Heart left ventricle (tissue), 16 donors: ENCODE measurements around the gene NACAD. TPM values are rescaled to one million over a fixed set of nuclear protein-coding genes. Genes with fewer than 3 reads are reported as not detected.

Experiments used
- ATAC-seq, 4 donors: fragments of 200-7000 bp; cut with Tn5 transposase; one replicate each; pipeline ENCODE4 v1.9.1; 2020 to 2022; ENCODE audit warnings: moderate library complexity in 4 of 4, mild to moderate bottlenecking in 3 of 4, moderate number of reproducible peaks in 1 of 4
- DNase-seq, 5 donors: peaks; one replicate each; pipeline ENCODE4 v3.0.0-alpha.2; 2020
- H3K27ac ChIP-seq, 12 donors: fragments of 200-600 bp; sonication (generic) in 4 of 12; one replicate each; pipeline versions ENCODE4 v1.5.0 to v1.8.0; 2016 to 2022; ENCODE audit warnings: mild to moderate bottlenecking in 2 of 12
- H3K27me3 ChIP-seq, 9 donors: fragments of 200-600 bp; sonication (generic) in 2 of 9; one replicate each; pipeline versions ENCODE4 v1.5.1 to v1.8.0; 2016 to 2022; ENCODE audit warnings: mild to moderate bottlenecking in 3 of 9
- H3K36me3 ChIP-seq, 9 donors: fragments of 200-600 bp; sonication (generic) in 2 of 9; one replicate each; pipeline versions ENCODE4 v1.5.0 to v1.8.0; 2018 to 2022; ENCODE audit warnings: mild to moderate bottlenecking in 2 of 9
- H3K4me1 ChIP-seq, 12 donors: fragments of 200-600 bp; sonication (generic) in 4 of 12; one replicate each; pipeline versions ENCODE4 v1.5.0 to v1.8.0; 2016 to 2022; ENCODE audit warnings: mild to moderate bottlenecking in 3 of 12
- H3K4me3 ChIP-seq, 12 donors: fragments of 200-600 bp; sonication (generic) in 4 of 12; one replicate each; pipeline versions ENCODE4 v1.5.0 to v1.8.0; 2017 to 2022; ENCODE audit warnings: mild to moderate bottlenecking in 9 of 12, moderate library complexity in 4 of 12
- H3K9me3 ChIP-seq, 12 donors: fragments of 200-600 bp; sonication (generic) in 4 of 12; one replicate each; pipeline versions ENCODE4 v1.5.0 to v1.8.0; 2016 to 2022; ENCODE audit warnings: mild to moderate bottlenecking in 1 of 12
- POLR2A ChIP-seq, 2 donors: fragments of 450-650 bp; IDR thresholded peaks; one replicate each; pipeline ENCODE4 v1.6.1; 2017; ENCODE audit warnings: antibody characterized with exemption in 2 of 2, mild to moderate bottlenecking in 2 of 2, moderate library complexity in 2 of 2
- WGBS, 4 donors: extraction: QIAGEN DNeasy Blood & Tissue Kit in 2 of 4; methylation state at CpG; one replicate each; pipeline versions ENCODE4 v1.1.5 to v1.1.7; 2013 to 2018; 5-methylcytosine and 5-hydroxymethylcytosine counted together
- intact Hi-C, 10 donors: fragments of 100-400 bp; cut with DNase I; formaldehyde crosslinking; loops; one replicate each; pipeline versions ENCODE4 v1.11.1 to v1.14.2; 2022
- polyA plus RNA-seq, 2 donors: library from polyadenylated mRNA; stranded (reverse); fragments of 200-250 nt; gene quantifications; one replicate each; pipeline ENCODE4 v1.2.3, GENCODE V29; 2013
- total RNA-seq, 9 donors: library from RNA; depleted of rRNA in 2 of 9; stranded (reverse); fragments of >200 nt in 2 of 9; fragmentation: NEBNext Ultra II Directional in 3 of 9; extraction: Animal tissue kit (Norgen Biotek cat#: 25700) in 3 of 9; gene quantifications; one replicate each; pipeline versions ENCODE4 v1.1.0 to v1.2.4, GENCODE V29; 2016 to 2023
- TF ChIP-seq, protein P1 (sequence below), 12 donors: fragments of 200-600 bp; sonication (generic) in 4 of 12; IDR thresholded peaks; one replicate each; pipeline versions ENCODE4 v1.5.0 to v1.8.0; 2018 to 2022; ENCODE audit warnings: antibody characterized with exemption in 12 of 12, mild to moderate bottlenecking in 5 of 12
- donor health status: ischemic (EF 13 %, LVEDD 7.1; RV severe dilation, severe dysfunction).
- donor health status: healthy with polysubstance abuse.
- donor health status: DM: no; HTN: yes; CAD: no.
- donor health status: DM: no; HTN: no; CAD: no.
- donor health status: ischemic (EF 25% LVEDD 6.9; RV normal size, moderate dysfunction).
- donor health status: ischemic (EF 25% LVEDD 5.7; RV mildly dilated, moderate dysfunction).
- donor health status: healthy.
- donor health status: DM: yes; HTN: yes; CAD: no.
- donor health status: ischemic (EF 35%, LVEDD 5.7; RV mildly dilated, moderate dysfunction).
- donor health status: nonischemic (EF 11% LVEDD 7.7; RV severe dilation, severe dysfunction).
- donor health status: DM: yes; HTN: yes; CAD: no.
- donor health status: PGD.
- donor health status: ischemic (EF 29% LVEDD 5.4; RV normal size, mild dysfunction).
- donor health status: nonischemic (EF 23%, LVEDD 6.1; RV moderate dilation, normal function).

The NACAD gene
- total and polyA plus RNA-seq, 11 donors = 1.9 to 16.3 (median 5.3) TPM

DNA sequence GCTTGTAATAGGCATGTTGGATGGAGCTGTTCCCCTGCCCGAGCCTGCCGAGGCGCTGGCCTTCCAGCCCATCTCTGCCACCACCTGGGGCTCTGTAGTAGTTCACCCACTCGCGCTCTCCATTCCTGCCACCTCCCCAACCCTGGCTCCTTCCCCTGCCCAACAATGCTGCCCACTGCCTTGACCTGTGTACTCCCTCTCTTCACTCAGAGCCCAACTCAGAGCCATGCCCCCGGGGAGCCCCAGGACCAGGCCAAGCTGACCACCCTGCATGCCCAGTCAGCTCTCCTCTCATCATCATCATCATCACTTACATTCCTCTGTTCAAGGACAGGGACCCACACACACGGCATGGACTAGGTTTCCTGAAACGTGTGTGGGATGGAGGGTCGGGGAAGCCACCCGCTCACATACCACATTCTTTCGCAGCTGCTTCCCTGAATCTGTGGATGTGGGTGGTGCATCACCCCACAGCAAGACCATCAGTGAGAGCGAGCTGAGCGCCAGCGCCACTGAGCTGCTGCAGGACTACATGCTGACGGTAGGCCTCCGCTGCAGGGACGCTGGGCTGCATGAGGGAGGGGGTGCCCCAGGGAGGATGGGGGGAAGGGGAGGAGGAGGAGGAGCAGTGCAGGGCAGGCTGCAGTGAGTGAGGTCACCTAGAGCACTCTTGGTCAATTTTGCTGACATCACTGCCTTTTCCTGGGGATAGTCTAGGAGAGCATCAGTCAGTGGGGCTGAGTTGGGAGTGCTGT lies 15.6 kb downstream of the NACAD start:
- TF ChIP-seq POLR2A (IDR thresholded peaks at IDR 0.05) = no peak
- TF ChIP-seq, protein P1, sequence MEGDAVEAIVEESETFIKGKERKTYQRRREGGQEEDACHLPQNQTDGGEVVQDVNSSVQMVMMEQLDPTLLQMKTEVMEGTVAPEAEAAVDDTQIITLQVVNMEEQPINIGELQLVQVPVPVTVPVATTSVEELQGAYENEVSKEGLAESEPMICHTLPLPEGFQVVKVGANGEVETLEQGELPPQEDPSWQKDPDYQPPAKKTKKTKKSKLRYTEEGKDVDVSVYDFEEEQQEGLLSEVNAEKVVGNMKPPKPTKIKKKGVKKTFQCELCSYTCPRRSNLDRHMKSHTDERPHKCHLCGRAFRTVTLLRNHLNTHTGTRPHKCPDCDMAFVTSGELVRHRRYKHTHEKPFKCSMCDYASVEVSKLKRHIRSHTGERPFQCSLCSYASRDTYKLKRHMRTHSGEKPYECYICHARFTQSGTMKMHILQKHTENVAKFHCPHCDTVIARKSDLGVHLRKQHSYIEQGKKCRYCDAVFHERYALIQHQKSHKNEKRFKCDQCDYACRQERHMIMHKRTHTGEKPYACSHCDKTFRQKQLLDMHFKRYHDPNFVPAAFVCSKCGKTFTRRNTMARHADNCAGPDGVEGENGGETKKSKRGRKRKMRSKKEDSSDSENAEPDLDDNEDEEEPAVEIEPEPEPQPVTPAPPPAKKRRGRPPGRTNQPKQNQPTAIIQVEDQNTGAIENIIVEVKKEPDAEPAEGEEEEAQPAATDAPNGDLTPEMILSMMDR (IDR thresholded peaks at IDR 0.05) = no peak
- Histone ChIP-seq H3K27ac (no peak overlapping the region), H3K4me3 (no peak overlapping the region), H3K27me3 (no peaks in the 10 kb centered on the region), H3K36me3 (peaks cover 0 to 98% (median 93%) of the 10 kb centered on the region in 9 donors), H3K4me1 (peaks cover 0 to 9% (median 0%) of the 10 kb centered on the region in 12 donors), H3K9me3 (no peaks in the 10 kb centered on the region)
- intact Hi-C loops = loop anchor here in 1 of 10 donors (5.0 kb wide), 1 partner anchor 41 kb away; no protein-coding TSS in a partner anchor
- ATAC-seq (no peak), DNase-seq (no peak)
- 81 to 92% (median 86%) methylated on average over 17 of the region's 17 CpGs for WGBS, 4 donors

DNA sequence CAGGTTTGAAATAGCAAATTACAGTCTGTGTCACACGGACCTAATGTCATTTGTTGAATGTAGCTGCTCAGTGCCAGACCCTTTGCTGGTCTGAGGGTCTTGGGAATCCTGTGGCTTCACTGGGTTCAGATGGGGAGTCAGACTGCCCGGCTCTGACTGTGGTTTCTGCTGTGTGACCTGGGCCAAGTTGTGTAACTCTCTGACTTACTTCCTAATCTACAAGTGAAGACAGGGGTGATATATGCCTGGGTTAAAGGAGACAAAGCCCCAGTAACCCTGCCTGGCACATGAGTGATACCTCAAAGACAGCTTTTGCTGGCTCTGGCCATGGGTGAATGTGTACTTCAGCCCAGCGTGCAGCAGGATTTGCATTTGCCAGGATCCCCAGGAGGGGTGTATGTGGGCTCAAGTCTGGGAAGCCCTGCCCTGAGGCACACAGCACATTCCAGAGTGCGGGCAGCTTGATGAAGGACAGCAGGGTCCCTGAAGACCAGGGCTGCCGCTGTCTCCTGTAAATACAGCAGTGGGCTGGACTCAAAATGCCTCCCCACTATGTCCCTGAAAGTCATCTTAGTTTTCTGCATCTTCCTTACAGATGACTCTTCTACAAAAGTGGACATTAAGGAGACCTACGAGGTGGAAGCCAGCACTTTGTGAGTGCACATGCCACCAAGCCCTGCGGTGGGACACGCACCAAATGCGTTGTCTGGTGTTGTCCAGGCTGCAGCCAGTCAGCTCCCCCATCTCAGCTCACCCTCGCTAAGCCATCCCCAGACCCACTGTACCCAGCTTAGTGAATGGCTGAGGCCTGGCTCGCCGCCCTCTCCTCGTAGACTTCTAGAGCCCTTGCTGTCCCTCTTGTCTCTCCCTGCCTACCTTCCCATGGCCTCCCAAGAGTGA lies 16.4 kb downstream of the NACAD start:
- Histone ChIP-seq H3K9me3 (no peaks in the 10 kb centered on the region), H3K4me1 (peaks cover 0 to 9% (median 0%) of the 10 kb centered on the region in 12 donors), H3K27me3 (no peaks in the 10 kb centered on the region), H3K4me3 (no peak overlapping the region), H3K27ac (no peak overlapping the region), H3K36me3 (peaks cover 0 to 100% (median 97%) of the 10 kb centered on the region in 9 donors)
- intact Hi-C loops = loop anchor here in 1 of 10 donors (5.0 kb wide), 1 partner anchor 40 kb away; no protein-coding TSS in a partner anchor
- no peak for DNase-seq
- no peak for ATAC-seq
- TF ChIP-seq, protein P1 (IDR thresholded peaks at IDR 0.05) = no peak
- TF ChIP-seq POLR2A (IDR thresholded peaks at IDR 0.05) = no peak
- WGBS, 4 donors = 89 to 92% (median 91%) methylated on average over 11 to 13 of the region's 13 CpGs

DNA sequence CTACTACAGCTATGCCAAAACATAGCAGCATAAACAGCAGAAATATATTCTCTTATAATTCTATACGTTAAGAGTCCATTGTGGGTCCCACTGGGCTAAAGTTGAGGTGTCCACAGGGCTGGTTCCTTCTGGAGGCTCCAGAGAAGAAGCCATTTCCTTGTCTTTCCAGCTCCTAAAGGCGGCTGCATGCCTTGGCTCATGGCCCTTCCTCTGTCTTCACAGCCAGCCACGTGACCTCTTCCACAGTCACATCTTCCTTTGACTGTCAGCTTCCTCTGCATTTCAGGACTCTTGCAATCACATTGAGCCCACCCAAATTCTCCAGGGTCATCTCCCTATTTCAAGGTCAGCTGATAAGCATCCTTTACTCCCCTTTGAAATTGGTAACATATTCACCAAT lies 17.2 kb downstream of the NACAD start:
- DNase-seq (no peak), ATAC-seq (no peak)
- intact Hi-C loops = loop anchor here in 1 of 10 donors (5.0 kb wide), 1 partner anchor 39 kb away; no protein-coding TSS in a partner anchor
- no peaks in the 10 kb centered on the region for H3K27me3 ChIP-seq
- H3K4me1 ChIP-seq = peaks cover 0 to 9% (median 0%) of the 10 kb centered on the region in 12 donors
- 64 to 82% (median 80%) methylated on average over 3 of the region's 3 CpGs for WGBS, 4 donors
- no peak overlapping the region for H3K4me3 ChIP-seq
- no peak overlapping the region for H3K27ac ChIP-seq
- peaks cover 0 to 100% (median 94%) of the 10 kb centered on the region in 9 donors for H3K36me3 ChIP-seq
- TF ChIP-seq, protein P1 (IDR thresholded peaks at IDR 0.05) = no peak
- no peak for TF ChIP-seq POLR2A (IDR thresholded peaks at IDR 0.05)
- H3K9me3 ChIP-seq = no peaks in the 10 kb centered on the region

DNA sequence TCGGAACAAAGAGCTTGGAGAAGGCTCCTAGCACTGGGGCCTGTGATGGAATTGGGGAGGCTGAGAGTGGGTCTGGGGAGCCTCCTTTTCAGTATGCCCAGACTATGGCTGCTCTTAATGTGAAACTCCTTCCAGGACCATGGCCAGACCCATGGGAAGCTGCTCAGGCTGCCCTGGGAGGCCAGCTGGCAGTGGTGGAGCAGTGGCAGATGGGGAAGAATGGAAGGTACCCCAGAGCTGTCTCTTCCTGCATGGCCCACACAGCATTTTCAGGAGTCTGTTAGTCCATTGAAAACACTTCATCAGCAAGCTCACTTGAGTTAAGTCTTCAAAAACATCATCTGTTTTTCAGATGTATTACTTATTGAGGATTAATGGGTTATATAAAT lies 18.5 kb downstream of the NACAD start:
- ATAC-seq (no peak), DNase-seq (no peak)
- H3K9me3 ChIP-seq = no peaks in the 10 kb centered on the region
- peaks cover 0 to 100% (median 92%) of the 10 kb centered on the region in 9 donors for H3K36me3 ChIP-seq
- 94 to 100% (median 98%) methylated on average over 1 of the region's 1 CpG for WGBS, 4 donors
- H3K4me1 ChIP-seq = peaks cover 0 to 9% (median 0%) of the 10 kb centered on the region in 12 donors
- intact Hi-C loops = loop anchor here in 1 of 10 donors (5.0 kb wide), 1 partner anchor 38 kb away; no protein-coding TSS in a partner anchor
- no peak for TF ChIP-seq POLR2A (IDR thresholded peaks at IDR 0.05)
- TF ChIP-seq, protein P1 (IDR thresholded peaks at IDR 0.05) = no peak
- no peak overlapping the region for H3K27ac ChIP-seq
- H3K4me3 ChIP-seq = no peak overlapping the region
- no peaks in the 10 kb centered on the region for H3K27me3 ChIP-seq
